Stimulated activated CD8-positive, alpha-beta memory T cell treated with anti-CD3 and anti-CD28 coated beads, Interleukin-2, amount 100 ng/mL, for 48 hours (primary cell): ENCODE data around the gene ADCY10.

Source experiments
- DNase-seq, 2 donors: peaks; one replicate each; pipeline ENCODE4 v3.0.0-alpha.2; 2020; ENCODE audit warnings: low read depth in 2 of 2

Gene ADCY10

DNA sequence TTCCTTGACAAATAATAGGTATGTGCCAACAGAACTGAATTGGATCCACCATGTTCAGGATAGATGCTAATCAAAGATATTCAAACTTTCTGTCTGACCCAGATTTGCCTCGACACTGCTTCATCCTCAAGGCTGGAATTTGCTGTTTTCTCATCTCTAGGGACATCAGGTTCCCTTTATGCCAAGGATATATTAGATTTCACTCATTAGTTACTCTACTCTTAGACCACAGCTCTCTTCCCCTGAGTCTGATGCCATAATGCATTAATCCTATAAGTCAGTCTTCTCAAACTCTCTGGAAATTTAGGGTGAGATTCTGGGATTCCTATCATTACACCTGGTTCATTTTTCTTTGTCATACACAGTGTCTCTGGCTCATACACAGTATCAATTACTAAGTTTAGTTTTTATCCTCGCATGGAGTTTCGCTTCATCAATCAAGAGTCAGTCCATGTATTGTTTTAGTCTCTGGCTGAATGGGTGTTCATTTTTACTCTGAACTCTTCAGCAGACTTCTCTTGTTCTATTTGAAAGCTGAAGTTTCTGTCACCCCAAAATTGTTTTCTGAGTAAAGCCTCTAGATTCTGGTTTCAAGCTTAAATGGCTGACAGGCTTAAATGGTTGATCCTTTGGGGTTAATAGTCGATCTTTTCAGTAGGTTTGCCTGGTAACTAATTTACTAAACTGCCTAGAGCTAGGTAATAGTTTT lies 13.3 kb upstream of the ADCY10 start:
- no peak for DNase-seq

DNA sequence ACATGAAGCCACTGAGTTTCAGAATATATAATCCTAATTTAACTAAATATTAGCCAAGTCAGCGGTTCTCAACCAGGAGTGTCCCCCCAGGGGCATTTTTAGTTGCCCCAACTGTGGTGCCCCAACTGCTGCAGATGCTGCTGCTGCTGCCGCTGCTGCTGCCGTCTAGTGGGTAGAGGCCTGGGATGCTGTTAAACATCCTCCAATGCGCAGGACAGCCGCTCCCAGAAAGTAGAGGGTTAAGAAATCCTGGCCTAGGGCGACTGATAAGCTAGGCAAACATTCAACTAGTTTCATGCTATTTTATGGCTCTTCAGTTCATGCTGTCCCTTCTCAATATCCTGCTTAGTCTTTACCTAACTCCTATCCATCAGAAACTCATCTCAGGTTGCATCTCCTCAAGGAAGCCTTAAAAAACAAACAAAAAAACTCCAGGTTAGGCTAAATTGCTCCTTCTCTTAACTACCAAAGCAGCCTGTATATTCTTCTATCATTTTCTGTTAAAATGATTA lies 12.6 kb upstream of the ADCY10 start:
- DNase-seq, result no peak

DNA sequence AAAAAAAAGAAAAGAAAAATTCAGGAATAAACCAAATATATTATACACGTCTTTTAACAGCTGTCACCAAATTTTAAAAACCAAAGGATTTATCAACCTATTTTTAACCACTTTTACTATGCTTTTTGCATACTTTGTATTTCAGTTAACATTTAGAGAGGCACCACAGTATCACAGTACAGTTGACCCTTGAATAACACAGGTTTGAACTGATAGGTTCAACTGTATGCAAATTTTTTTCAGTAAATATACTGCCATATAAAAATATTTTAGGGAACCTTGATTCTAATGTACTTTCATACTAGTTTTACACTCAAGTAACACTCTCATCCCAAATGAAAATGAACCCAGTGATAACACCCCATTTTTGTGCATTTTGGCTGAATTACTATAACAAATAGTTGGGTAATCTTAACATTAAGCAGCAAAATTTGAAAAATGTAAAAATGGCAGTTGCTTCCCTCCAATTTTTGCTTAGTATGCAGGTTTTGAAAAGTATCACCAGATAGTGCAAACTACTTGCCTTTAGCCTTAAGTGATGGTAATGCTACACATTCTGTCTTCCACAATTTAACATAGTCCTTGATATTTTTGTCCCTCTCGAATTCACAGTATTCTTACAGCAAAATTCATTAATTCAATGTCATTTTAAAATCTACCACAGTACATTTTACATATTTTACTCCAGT lies 10.8 kb upstream of the ADCY10 start:
- no peak for DNase-seq

DNA sequence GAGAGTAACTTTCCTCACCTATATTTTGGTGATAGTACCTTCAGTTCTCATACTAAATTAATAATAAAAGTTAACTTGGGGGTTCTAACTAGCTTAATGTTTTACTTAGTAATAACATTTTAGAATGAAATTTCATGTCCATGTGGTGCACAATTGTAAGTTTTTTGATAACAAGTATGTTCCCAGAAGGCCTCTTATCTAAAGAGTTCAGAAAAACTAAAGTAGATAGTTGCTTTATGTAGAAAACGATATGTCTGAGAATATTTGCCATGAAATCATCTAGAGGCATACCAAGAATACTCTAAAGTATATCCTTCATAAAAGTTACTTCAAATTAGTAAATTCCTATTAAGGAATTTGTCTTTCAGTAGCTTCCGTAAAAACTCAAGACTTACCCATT lies 10.2 kb upstream of the ADCY10 start:
- DNase-seq, result no peak

DNA sequence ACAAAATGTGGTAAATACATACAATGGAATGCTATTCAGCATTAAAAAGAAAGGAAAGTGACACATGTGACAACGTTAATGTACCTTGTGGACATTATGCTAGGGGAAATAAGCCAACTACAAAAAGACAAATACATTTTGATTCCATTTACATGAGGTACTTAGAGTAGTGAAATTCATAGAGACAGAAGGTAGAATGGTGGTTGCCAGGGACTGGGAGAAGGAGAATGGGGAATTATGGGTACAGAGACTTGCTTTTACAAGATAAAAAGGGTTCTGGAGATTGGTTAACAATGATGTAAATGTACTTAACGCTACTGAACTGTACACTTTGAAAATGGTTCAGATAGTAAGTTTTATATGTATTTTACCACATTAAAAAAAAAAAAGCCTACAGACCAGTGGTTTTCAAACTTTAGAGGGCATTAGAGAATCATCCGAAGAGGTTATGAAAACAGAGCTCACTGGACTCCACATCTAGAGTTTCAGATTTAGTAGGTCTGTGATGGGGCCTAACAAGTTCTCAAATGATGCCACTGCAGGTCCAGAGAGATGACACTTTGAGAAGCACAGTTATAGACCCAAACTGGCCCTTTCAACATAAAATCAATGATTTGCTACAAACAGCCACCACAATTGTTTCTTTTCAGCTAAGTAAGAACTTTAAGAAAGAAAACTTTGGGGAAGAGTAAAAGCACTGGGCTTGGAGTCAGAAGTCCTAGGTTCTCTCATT lies 9.6 kb upstream of the ADCY10 start:
- DNase-seq, result no peak

DNA sequence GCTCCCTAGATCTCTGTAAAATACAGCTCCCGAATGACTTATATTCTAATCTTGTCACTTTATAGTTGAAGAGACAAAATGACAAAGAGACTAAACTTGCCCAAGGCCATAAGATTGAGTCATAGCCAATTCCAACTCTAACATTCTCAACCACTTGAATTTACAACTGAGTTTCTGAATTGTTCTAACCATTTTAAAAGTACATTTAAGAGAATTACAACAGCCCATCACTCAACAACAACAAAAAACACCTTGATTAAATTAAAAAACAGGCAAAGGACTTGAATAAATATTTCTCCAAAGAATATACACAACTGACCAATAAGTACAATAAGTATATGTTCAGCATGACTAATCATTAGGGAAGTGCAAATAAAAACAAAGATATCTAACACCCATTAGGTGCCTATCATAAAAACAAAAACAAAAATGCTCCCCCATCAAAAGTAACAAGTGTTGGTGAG lies 8.7 kb upstream of the ADCY10 start:
- DNase-seq, result no peak

DNA sequence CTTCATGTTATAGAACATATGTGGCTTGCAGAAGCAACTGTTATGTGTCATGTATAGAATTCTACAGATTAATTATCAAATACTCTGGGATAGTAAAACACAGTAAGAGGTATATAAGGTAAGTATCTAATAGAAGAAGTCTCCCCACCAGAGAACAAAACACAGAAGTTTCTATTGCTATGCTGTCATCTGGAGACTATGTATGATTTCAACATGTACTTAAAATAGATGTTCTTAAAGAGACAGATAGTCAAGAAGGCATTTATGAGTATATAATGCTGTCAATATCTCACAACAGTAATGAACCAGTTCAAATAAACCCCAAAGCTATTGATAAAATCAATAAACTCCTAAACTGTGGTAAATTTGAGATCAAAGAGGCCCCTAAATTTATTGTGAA lies 8.1 kb upstream of the ADCY10 start:
- no peak for DNase-seq

DNA sequence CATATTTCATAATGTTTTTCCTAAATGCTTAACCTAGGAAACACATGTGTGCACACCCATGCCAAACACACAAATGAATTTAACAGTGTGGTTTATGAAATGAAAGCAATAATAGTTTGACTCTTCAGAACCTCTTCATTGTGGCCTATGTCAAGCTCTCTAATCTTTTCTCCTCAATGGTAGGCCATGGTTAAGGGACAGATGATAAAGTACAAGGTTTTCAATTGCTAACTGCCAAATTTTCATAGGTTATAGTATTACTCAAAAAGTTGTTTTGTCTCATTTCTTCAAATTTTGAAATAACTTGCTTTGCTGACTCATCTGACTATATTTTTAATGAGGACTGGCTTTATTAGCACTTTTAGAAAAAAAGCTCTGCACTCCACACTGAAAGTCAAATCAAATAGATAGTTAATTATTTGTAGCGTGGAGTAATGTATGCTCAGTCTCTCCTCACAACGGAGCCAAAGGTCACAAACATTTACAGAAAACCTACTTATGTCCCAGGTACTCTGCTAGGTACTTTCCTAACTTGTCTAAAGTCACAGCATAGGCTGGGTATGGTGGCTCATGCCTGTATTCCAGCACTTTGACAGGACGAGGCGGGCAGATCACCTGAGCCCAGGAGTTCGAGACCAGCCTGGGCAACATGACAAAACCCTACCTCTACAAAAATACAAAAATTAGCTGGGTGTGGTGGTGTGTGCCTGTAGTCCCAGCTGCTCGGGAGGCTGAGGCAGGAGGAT lies 3.0 kb upstream of the ADCY10 start:
- DNase-seq, result no peak

DNA sequence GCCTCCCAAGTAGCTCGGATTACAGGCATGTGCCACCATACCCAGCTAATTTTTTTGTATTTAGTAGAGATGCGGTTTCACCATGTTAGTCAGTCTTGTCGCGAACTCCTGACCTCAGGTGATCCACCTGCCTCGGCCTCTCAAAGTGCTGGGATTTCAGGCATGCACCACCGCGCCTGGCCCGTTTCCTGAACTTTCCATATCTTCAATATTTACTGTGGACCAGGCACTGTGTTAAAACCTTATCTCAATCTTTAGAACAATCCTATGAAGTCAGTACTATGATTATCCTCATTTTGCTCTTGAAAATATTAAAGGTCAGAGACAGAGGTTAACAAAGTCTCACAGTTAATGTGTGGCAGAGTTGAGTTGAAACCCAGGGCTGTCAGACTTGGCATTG lies 1.6 kb upstream of the ADCY10 start:
- DNase-seq, result no peak

DNA sequence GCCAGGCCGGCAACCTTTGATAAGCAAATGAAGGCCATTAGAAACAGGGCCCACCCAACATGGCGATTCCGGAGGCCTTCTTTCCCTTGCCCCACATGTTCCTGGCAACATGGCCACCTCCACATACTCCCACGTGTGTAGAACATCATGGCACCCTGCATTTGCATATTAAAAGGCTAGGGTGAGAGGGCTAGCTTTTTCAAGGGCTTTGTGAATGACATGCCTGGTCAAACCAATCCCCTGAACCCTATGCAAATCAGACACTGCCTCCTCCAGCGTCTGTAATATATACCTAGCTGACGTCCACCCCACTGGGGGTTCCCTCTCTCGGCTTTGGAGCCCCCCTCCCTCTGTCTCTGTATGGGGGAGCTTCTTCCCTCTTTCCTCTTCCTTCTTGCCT lies 1.6 kb downstream of the ADCY10 start:
- no peak for DNase-seq

DNA sequence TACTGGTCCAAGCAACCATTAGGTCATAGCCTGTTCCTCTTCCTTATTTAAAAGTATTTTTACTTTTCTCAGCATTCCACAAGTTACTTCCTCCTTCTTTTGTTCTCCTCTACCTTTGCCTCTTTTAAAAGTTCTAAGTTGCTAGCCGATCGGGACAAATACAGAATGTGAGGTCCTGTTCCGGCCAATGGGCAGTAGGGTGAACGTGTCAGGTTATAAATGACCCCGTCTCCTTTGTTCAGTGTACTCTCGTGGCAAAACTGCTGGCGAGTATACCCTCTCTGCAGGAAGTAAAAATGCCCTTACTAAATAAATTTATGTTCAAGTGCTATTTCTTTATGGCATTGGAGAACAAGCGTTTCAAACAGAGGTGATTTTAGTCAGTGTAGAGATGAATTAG lies 2.5 kb downstream of the ADCY10 start:
- DNase-seq, result no peak

DNA sequence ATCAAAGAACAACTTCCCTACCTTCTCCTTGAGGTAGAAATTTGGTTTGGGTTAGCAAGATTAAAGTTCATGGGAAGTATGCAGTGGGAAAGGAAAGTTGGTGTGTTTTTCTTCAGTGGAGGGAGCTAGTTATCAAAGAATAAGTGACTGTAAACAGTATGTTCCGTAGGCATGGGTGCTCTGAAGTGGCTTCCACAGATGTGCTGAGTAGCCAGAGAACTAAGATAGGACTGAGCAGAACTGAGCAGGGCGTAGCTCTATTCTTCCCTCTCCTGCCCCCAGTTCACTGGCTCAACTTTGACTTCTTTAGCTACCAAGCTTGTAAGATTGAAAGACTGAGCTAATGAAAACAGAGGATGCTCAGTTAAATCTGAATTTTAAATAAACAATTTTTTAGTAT lies 3.4 kb downstream of the ADCY10 start:
- no peak for DNase-seq

DNA sequence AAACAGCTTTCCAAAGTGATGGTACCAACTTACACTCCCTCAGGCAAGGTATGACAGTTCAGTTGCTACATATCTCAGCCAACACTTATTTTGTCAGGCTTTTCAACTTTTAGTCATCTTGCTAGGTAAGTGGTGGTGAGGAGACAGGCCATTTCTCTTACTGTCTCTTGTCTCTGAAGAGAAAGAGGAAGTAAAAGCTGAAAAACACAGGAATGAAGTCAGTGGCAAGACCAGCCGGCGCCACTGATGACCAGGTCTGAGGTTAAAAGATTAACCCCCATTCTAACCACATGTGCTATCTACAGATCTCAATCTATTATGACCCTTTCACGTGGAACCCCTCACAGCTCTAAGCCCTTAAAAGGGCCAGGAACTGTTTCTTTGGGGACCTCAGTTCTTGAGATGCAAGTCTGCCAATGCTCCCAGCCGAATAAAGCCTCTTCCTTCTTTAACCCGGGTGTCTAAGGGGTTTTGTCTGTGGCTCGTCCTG lies 4.2 kb downstream of the ADCY10 start:
- no peak for DNase-seq

DNA sequence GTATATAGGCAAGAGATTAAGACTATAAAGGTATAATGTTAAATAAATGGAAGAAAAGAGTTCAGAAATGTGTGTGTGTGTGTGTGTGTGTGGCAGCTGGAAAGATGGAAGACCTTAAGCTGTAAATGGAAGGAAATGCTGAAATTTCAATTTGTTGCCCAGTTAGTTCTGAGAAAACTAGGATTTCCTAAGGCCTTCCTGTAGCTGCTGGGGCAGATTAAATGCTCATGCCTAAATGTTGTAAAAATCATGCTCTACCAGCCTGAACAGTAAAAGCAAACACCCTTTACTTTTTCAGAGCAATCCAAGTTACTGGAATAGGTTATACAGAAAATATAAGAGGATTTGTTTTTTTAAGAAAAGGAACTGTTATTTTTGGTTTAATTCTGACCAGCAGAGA lies 8.3 kb downstream of the ADCY10 start:
- DNase-seq, result no peak

DNA sequence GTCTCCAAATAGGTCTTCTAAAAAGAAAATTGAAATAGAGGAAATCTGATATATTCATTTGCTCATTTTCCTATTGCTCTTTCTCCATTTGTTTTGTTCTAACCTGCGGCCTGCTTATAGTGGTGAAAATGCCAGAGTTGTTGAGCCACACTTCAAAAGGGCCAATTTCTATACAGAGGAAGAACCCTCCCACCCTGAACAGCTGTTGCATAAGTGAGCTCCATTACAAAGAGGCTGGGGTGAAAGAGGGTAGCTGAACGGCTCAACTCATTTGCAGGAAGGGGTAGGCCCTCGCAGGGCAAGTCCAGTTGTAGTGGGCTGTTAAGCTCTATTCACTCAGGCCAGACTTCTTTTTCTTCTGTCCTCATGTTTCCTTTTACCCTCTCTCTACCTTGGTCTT lies 8.8 kb downstream of the ADCY10 start:
- DNase-seq, result no peak

DNA sequence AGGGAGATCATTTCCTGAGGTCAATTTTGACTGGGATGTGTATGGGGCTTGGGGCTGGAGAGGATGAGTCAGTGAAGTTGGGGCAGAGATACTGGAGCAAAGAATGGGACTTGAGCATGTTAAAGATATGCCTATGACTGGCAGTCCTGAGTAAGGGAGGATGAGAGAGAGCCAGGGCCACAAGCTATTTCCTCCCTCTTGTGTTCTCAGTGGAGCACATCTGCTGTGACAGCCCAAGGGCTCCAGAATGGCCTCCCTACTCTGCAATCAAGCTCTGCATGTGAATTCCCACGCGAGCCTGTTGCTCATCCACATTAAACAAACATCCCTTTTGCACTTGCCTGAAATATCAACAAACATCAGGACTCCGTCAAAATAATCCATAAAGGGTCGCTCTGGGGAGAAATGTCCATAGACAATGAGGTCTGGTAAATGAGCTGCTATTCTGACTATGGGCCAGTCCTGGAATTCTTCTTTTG lies 9.2 kb downstream of the ADCY10 start:
- no peak for DNase-seq

DNA sequence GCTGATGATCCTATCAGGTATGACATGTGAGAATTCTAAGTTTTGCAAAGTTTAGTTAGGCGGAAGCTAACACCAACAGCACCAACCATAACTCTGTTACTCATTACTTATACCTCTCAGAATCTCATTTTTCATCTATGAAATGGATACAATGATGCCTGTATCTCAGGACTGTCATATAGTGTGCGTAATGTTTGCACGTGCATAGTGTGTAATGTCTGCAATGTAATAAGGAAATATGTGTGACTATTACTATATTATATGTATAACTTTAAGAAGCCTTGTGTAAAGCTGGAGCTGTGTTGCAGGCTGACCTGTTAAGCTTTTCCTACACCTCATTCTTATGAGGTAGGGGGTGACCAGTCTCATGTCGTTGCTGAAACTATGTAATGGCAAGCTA lies 13.0 kb downstream of the ADCY10 start:
- no peak for DNase-seq

DNA sequence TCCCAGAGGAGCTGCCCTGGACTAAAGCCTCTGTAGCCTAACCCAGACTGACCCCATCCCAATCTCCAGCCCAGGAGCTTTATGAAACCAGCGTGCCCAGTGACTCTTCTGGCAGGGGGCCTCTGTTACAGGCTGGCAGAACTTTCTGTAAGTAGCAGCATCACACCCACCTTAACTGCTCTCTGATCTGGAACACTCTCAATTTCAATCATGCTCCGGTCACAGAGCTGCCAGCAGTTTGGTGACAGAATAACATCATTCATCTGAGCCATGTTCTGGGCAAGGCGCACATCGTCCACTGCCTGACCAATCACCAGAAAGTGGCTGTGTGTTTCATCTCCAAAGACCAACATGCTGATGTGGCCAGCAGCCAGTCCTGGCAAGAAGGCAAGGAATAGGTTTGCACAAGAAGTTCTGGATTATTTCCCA lies 14.7 kb downstream of the ADCY10 start:
- no peak for DNase-seq

DNA sequence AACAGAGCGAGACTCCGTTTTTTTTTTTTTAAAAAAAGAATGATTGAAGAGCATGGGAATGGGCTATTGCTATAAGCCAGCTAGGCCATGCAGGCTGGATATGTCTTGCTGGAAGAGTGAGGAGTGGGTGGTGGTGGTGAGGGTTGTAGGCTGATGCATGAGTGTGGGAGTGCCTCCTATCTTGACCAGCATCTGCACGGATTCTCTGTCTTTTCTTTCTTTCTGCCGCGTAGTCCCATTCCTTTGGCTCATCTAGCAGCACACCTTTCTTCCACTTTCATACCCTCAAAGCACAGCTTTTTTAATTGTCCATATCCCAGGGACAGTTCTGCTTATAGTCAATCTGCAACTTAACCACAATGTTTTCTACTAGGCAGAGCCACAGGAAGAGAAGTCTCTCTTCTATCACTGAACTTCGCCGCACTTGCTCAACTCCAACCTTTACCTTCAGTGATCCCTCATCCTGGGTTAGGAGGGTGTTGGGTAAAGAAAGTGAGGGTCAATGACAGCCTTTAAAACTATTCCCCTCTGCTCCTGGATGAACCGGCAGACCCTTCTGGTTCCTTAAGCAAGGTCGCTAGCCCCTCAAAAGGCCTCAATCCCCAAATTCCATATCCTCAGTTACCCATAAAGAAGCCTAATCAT lies 15.2 kb downstream of the ADCY10 start:
- no peak for DNase-seq

DNA sequence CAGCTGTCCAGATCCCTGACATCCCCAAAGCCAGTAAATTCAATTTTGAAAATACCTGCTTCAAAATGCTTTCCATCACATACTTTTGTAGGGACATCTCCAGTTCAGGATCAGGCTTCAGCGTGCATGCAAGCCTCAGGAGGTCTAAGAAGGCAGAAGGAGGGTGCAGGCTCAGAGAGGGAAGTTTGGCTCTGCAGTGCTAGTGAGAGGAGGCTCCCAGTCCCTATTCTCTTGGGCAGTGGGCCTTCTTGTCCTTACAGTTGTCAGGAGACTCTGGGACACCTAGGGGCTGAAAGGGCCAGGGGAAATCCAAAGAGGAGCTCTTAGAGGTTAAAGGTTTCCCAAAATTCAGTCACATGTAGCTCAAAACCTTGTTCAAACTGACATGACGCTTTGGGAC lies 20.1 kb downstream of the ADCY10 start:
- DNase-seq, result no peak

DNA sequence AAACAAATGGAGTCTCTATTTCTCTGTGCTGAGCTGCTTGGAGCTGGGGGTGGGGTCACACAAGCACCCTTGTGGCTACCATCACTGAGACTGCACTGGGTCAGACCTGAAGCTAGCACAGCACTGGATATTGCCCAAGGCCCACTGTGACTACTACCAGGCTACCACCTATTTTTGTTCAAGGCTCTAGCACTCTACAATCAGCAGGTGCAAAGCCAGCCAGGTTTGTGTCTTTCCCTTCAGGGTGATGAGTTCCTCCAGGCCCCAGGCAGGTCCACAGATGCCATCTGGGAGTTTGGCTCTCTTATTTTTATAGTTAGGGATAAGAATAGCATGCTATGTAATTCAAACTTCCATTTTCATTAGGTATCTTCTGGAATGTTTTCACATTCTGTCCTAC lies 23.5 kb downstream of the ADCY10 start:
- DNase-seq, result no peak
